ENCODE measurements around the gene ASAH2.

Gene ASAH2

GRCh38 chr10:50251394-50251793 lies at the start of gene ASAH2:
ASAH2 (minus strand) TSS chr10:50251516; CDS start chr10:50248610, 2,906 bp downstream.
- Histone ChIP-seq H3K4me1 (ENCODE audit: control insufficient read depth, insufficient read depth, low read length) (no peaks in the 10 kb centered on the region), H3K9ac (ENCODE audit: low read length) (no peak within 1 kb of the TSS), H3K4me3 (ENCODE audit: low read depth, low read length) (no peak within 1 kb of the TSS), H3K9me3 (ENCODE audit: control insufficient read depth, insufficient read depth, low read depth, low read length) (no peaks in the 10 kb centered on the region), H3K27ac (ENCODE audit: low read depth, low read length) (no peak within 1 kb of the TSS), H3K27me3 (ENCODE audit: control insufficient read depth, insufficient read depth, low read length) (no peaks in the 10 kb centered on the region), H3K36me3 (ENCODE audit: control insufficient read depth, insufficient read depth, low read length) (no peaks in the 10 kb centered on the region)

- Histone ChIP-seq H3K9me3 (ENCODE audit: control insufficient read depth, insufficient read depth, low read depth, low read length) (0 out of 2 replicates have a peak, but pooled peaks cover 4% of the 10 kb centered on the region), H3K27me3 (ENCODE audit: control insufficient read depth, insufficient read depth, low read length) (no peaks in the 10 kb centered on the region), H3K4me3 (ENCODE audit: low read depth, low read length) (no peak overlapping the region), H3K9ac (ENCODE audit: low read length) (no peak overlapping the region), H3K4me1 (ENCODE audit: control insufficient read depth, insufficient read depth, low read length) (no peaks in the 10 kb centered on the region), H3K27ac (ENCODE audit: low read depth, low read length) (no peak overlapping the region), H3K36me3 (ENCODE audit: control insufficient read depth, insufficient read depth, low read length) (no peaks in the 10 kb centered on the region)
These were observed 48.8 kb upstream of the ASAH2 start for GRCh38 chr10:50299948-50300669.

DNA sequence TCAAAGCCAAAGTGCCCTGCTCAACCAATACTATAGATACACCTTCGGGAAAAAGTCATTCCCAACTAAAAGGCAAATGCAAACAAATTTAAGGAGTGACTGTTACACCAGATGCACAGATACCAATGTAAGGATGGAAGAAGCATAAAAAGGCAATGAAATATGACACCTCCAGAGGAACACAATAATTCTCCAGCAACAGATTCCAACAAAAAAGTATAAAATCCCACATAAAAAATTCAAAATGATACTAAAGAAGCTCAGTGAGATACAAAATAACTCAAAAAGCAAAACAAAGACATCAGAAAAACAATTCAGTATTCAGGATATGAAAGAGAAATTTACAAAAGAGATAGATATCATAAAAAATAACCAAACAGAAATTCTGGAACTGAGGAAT lies 44.1 kb upstream of the ASAH2 start:
- H3K4me1 ChIP-seq (ENCODE audit: control insufficient read depth, insufficient read depth, low read length) = no peaks in the 10 kb centered on the region
- no peak overlapping the region for H3K9ac ChIP-seq (ENCODE audit: low read length)
- H3K9me3 ChIP-seq (ENCODE audit: control insufficient read depth, insufficient read depth, low read depth, low read length) = 0 out of 2 replicates have a peak, but pooled peaks cover 4% of the 10 kb centered on the region
- H3K36me3 ChIP-seq (ENCODE audit: control insufficient read depth, insufficient read depth, low read length) = no peaks in the 10 kb centered on the region
- H3K27ac ChIP-seq (ENCODE audit: low read depth, low read length) = no peak overlapping the region
- no peaks in the 10 kb centered on the region for H3K27me3 ChIP-seq (ENCODE audit: control insufficient read depth, insufficient read depth, low read length)
- no peak overlapping the region for H3K4me3 ChIP-seq (ENCODE audit: low read depth, low read length)

- Histone ChIP-seq H3K4me3 (ENCODE audit: low read depth, low read length) (no peak overlapping the region), H3K9me3 (ENCODE audit: control insufficient read depth, insufficient read depth, low read depth, low read length) (0 out of 2 replicates have a peak, but pooled peaks cover 4% of the 10 kb centered on the region), H3K9ac (ENCODE audit: low read length) (no peak overlapping the region), H3K27ac (ENCODE audit: low read depth, low read length) (no peak overlapping the region), H3K36me3 (ENCODE audit: control insufficient read depth, insufficient read depth, low read length) (no peaks in the 10 kb centered on the region), H3K27me3 (ENCODE audit: control insufficient read depth, insufficient read depth, low read length) (no peaks in the 10 kb centered on the region), H3K4me1 (ENCODE audit: control insufficient read depth, insufficient read depth, low read length) (no peaks in the 10 kb centered on the region)
These were observed 43.3 kb upstream of the ASAH2 start for GRCh38 chr10:50294582-50294981.

- Histone ChIP-seq H3K4me3 (ENCODE audit: low read depth, low read length) (no peak overlapping the region), H3K36me3 (ENCODE audit: control insufficient read depth, insufficient read depth, low read length) (no peaks in the 10 kb centered on the region), H3K9me3 (ENCODE audit: control insufficient read depth, insufficient read depth, low read depth, low read length) (0 out of 2 replicates have a peak, but pooled peaks cover 4% of the 10 kb centered on the region), H3K9ac (ENCODE audit: low read length) (no peak overlapping the region), H3K4me1 (ENCODE audit: control insufficient read depth, insufficient read depth, low read length) (no peaks in the 10 kb centered on the region), H3K27ac (ENCODE audit: low read depth, low read length) (no peak overlapping the region), H3K27me3 (ENCODE audit: control insufficient read depth, insufficient read depth, low read length) (no peaks in the 10 kb centered on the region)
These were observed 42.4 kb upstream of the ASAH2 start for GRCh38 chr10:50293513-50294313.

GRCh38 chr10:50291261-50291850 lies 40.0 kb upstream of the ASAH2 start:
- Histone ChIP-seq H3K36me3 (ENCODE audit: control insufficient read depth, insufficient read depth, low read length) (no peaks in the 10 kb centered on the region), H3K4me3 (ENCODE audit: low read depth, low read length) (no peak overlapping the region), H3K4me1 (ENCODE audit: control insufficient read depth, insufficient read depth, low read length) (no peaks in the 10 kb centered on the region), H3K9me3 (ENCODE audit: control insufficient read depth, insufficient read depth, low read depth, low read length) (no peaks in the 10 kb centered on the region), H3K27ac (ENCODE audit: low read depth, low read length) (no peak overlapping the region), H3K27me3 (ENCODE audit: control insufficient read depth, insufficient read depth, low read length) (no peaks in the 10 kb centered on the region), H3K9ac (ENCODE audit: low read length) (no peak overlapping the region)

DNA sequence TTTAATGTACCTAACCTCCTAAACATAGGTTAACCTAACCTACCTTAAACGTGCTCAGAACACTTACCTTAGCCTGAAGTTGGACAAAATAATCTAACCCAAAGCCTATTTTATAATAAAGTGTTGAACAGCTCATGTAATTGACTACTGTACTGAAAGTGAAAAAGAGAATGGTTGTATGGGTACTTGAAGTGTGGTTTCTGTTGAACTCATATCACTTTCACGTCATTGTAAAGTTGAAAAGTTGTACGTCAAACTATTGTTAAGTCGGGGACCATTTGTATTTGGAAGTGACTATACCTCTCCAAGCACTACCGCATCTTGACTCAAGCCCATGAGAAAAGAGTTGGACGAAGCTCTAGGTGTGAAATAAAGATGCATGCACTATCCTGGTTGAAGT lies 37.9 kb upstream of the ASAH2 start:
- H3K9ac ChIP-seq (ENCODE audit: low read length) = no peak overlapping the region
- no peaks in the 10 kb centered on the region for H3K9me3 ChIP-seq (ENCODE audit: control insufficient read depth, insufficient read depth, low read depth, low read length)
- no peaks in the 10 kb centered on the region for H3K27me3 ChIP-seq (ENCODE audit: control insufficient read depth, insufficient read depth, low read length)
- no peaks in the 10 kb centered on the region for H3K36me3 ChIP-seq (ENCODE audit: control insufficient read depth, insufficient read depth, low read length)
- H3K4me3 ChIP-seq (ENCODE audit: low read depth, low read length) = no peak overlapping the region
- H3K4me1 ChIP-seq (ENCODE audit: control insufficient read depth, insufficient read depth, low read length) = no peaks in the 10 kb centered on the region
- no peak overlapping the region for H3K27ac ChIP-seq (ENCODE audit: low read depth, low read length)

- Histone ChIP-seq H3K4me3 (ENCODE audit: low read depth, low read length) (no peak overlapping the region), H3K9me3 (ENCODE audit: control insufficient read depth, insufficient read depth, low read depth, low read length) (no peaks in the 10 kb centered on the region), H3K9ac (ENCODE audit: low read length) (no peak overlapping the region), H3K27me3 (ENCODE audit: control insufficient read depth, insufficient read depth, low read length) (no peaks in the 10 kb centered on the region), H3K27ac (ENCODE audit: low read depth, low read length) (no peak overlapping the region), H3K4me1 (ENCODE audit: control insufficient read depth, insufficient read depth, low read length) (no peaks in the 10 kb centered on the region), H3K36me3 (ENCODE audit: control insufficient read depth, insufficient read depth, low read length) (no peaks in the 10 kb centered on the region)
These were observed 35.9 kb upstream of the ASAH2 start for GRCh38 chr10:50286996-50287803.

GRCh38 chr10:50286517-50286916 lies 35.2 kb upstream of the ASAH2 start:
- no peak overlapping the region for H3K9ac ChIP-seq (ENCODE audit: low read length)
- H3K27ac ChIP-seq (ENCODE audit: low read depth, low read length) = no peak overlapping the region
- no peaks in the 10 kb centered on the region for H3K36me3 ChIP-seq (ENCODE audit: control insufficient read depth, insufficient read depth, low read length)
- H3K4me3 ChIP-seq (ENCODE audit: low read depth, low read length) = no peak overlapping the region
- no peaks in the 10 kb centered on the region for H3K27me3 ChIP-seq (ENCODE audit: control insufficient read depth, insufficient read depth, low read length)
- no peaks in the 10 kb centered on the region for H3K4me1 ChIP-seq (ENCODE audit: control insufficient read depth, insufficient read depth, low read length)
- no peaks in the 10 kb centered on the region for H3K9me3 ChIP-seq (ENCODE audit: control insufficient read depth, insufficient read depth, low read depth, low read length)

- H3K27me3 ChIP-seq (ENCODE audit: control insufficient read depth, insufficient read depth, low read length) = no peaks in the 10 kb centered on the region
- H3K9ac ChIP-seq (ENCODE audit: low read length) = no peak overlapping the region
- H3K27ac ChIP-seq (ENCODE audit: low read depth, low read length) = no peak overlapping the region
- H3K4me1 ChIP-seq (ENCODE audit: control insufficient read depth, insufficient read depth, low read length) = 0 out of 2 replicates have a peak, but pooled peaks cover 6% of the 10 kb centered on the region
- no peaks in the 10 kb centered on the region for H3K36me3 ChIP-seq (ENCODE audit: control insufficient read depth, insufficient read depth, low read length)
- H3K9me3 ChIP-seq (ENCODE audit: control insufficient read depth, insufficient read depth, low read depth, low read length) = no peaks in the 10 kb centered on the region
- no peak overlapping the region for H3K4me3 ChIP-seq (ENCODE audit: low read depth, low read length)
These were observed 30.7 kb upstream of the ASAH2 start for GRCh38 chr10:50281967-50282522.

Measured in HUES6 (cell line).